ENCODE results near the gene HORMAD2.

GRCh38 chr22:30129636-30130035 lies 49.4 kb downstream of the HORMAD2 start:
- TF ChIP-seq EZH2 (IDR thresholded peaks at IDR 0.05; ENCODE audit: borderline replicate concordance, low read depth, low read length, poor library complexity, severe bottlenecking), result no peak
- TF ChIP-seq CTCF (conservative IDR thresholded peaks at IDR 0.05; ENCODE audit: low read depth, low read length), result no peak
